ENCODE measurements around the gene UBAC2. TPM values are rescaled to one million over a fixed set of nuclear protein-coding genes. Genes with fewer than 3 reads are reported as not detected.
A peak's percentile ranks its signal among the peaks of the same experiment; 100 is the strongest.

UBAC2 gene
- total and polyA plus RNA-seq, 9 donors: 38.7 to 87.5 (median 48.0) TPM

- Histone ChIP-seq H3K36me3 (no peaks in the 10 kb centered on the region), H3K27ac (no peak overlapping the region), H3K9me3 (no peaks in the 10 kb centered on the region), H3K4me3 (no peak overlapping the region), H3K4me1 (ENCODE audit: insufficient read depth) (no peaks in the 10 kb centered on the region), H3K27me3 (no peaks in the 10 kb centered on the region)
- intact Hi-C loops (cut with DNase I): loop anchor here in 3 of 4 donors (5.0 to 10.0 kb wide), 2 partner anchors 93 to 169 kb away; no protein-coding TSS in a partner anchor
- TF ChIP-seq, protein P1, sequence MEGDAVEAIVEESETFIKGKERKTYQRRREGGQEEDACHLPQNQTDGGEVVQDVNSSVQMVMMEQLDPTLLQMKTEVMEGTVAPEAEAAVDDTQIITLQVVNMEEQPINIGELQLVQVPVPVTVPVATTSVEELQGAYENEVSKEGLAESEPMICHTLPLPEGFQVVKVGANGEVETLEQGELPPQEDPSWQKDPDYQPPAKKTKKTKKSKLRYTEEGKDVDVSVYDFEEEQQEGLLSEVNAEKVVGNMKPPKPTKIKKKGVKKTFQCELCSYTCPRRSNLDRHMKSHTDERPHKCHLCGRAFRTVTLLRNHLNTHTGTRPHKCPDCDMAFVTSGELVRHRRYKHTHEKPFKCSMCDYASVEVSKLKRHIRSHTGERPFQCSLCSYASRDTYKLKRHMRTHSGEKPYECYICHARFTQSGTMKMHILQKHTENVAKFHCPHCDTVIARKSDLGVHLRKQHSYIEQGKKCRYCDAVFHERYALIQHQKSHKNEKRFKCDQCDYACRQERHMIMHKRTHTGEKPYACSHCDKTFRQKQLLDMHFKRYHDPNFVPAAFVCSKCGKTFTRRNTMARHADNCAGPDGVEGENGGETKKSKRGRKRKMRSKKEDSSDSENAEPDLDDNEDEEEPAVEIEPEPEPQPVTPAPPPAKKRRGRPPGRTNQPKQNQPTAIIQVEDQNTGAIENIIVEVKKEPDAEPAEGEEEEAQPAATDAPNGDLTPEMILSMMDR (IDR thresholded peaks at IDR 0.05): no peak
- TF ChIP-seq EP300 (IDR thresholded peaks at IDR 0.05): no peak
- TF ChIP-seq POLR2A (IDR thresholded peaks at IDR 0.05): no peak
- WGBS, 3 donors: 89 to 96% (median 91%) methylated on average over 4 of the region's 4 CpGs
- no peak for DNase-seq
Measured at GRCh38 chr13:99267927-99268326, 67.3 kb downstream of the UBAC2 start.

DNA sequence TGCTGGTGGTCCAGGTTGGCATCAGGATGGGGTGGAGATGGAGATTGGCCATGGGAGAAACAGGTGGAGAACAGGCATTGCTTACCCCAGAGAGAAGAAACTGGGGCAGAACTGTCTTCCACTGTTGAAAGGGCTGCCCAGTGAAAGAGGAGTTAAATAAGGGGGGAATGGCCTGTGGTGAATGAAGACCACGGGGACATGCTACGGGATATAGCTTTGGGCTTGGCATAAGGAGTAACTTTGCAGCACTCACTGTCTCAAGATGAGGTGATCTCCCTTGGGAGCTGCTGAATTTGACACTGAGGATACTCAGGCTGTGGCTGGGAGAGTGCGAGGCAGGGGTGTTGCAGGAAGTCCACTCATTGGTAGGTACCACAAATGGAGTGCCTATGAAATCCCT lies 68.2 kb downstream of the UBAC2 start:
- Histone ChIP-seq H3K4me3 (no peak overlapping the region), H3K4me1 (ENCODE audit: insufficient read depth) (no peaks in the 10 kb centered on the region), H3K36me3 (no peaks in the 10 kb centered on the region), H3K27ac (no peak overlapping the region), H3K9me3 (no peaks in the 10 kb centered on the region), H3K27me3 (no peaks in the 10 kb centered on the region)
- intact Hi-C loops (cut with DNase I): loop anchor here in 3 of 4 donors (5.0 to 10.0 kb wide), 2 partner anchors 94 to 168 kb away; no protein-coding TSS in a partner anchor
- TF ChIP-seq POLR2A (IDR thresholded peaks at IDR 0.05) (no peak), EP300 (IDR thresholded peaks at IDR 0.05) (no peak)
- TF ChIP-seq, protein P1 (IDR thresholded peaks at IDR 0.05): no peak
- DNase-seq: no peak
- WGBS, 3 donors: 70 to 81% (median 77%) methylated on average over 3 of the region's 3 CpGs

- no peak overlapping the region for H3K4me3 ChIP-seq
- WGBS, 3 donors: 54 to 60% (median 58%) methylated on average over 3 of the region's 3 CpGs
- no peak for TF ChIP-seq POLR2A (IDR thresholded peaks at IDR 0.05)
- TF ChIP-seq, protein P1 (IDR thresholded peaks at IDR 0.05): peak; percentile 20 to 86 (median 71)
- H3K27me3 ChIP-seq: no peaks in the 10 kb centered on the region
- peak in 1 of 5 donors; percentile 30 for DNase-seq
- no peaks in the 10 kb centered on the region for H3K9me3 ChIP-seq
- H3K27ac ChIP-seq: no peak overlapping the region
- H3K4me1 ChIP-seq (ENCODE audit: insufficient read depth): no peaks in the 10 kb centered on the region
- intact Hi-C loops (cut with DNase I): loop anchor here (2.0 to 10.0 kb wide), 5 partner anchors 95 to 168 kb away; no protein-coding TSS in a partner anchor
- H3K36me3 ChIP-seq: no peaks in the 10 kb centered on the region
Measured at GRCh38 chr13:99269627-99270241, 69.1 kb downstream of the UBAC2 start.

GRCh38 chr13:99270518-99270917 lies 69.9 kb downstream of the UBAC2 start:
- Histone ChIP-seq H3K27me3 (no peaks in the 10 kb centered on the region), H3K9me3 (no peaks in the 10 kb centered on the region), H3K4me3 (no peak overlapping the region), H3K27ac (no peak overlapping the region), H3K4me1 (ENCODE audit: insufficient read depth) (no peaks in the 10 kb centered on the region), H3K36me3 (no peaks in the 10 kb centered on the region)
- WGBS, 3 donors: 90 to 95% (median 91%) methylated on average over 2 of the region's 2 CpGs
- intact Hi-C loops (cut with DNase I): loop anchor here in 3 of 4 donors (2.0 to 5.0 kb wide), 3 partner anchors 157 to 166 kb away; no protein-coding TSS in a partner anchor
- DNase-seq: no peak
- TF ChIP-seq EP300 (IDR thresholded peaks at IDR 0.05) (no peak), POLR2A (IDR thresholded peaks at IDR 0.05) (no peak)
- TF ChIP-seq, protein P1 (IDR thresholded peaks at IDR 0.05): no peak
